Thoracic aorta (tissue), 2 donors: ENCODE results near the gene ALB. TPM values are rescaled to one million over a fixed set of nuclear protein-coding genes. Genes with fewer than 3 reads are reported as not detected.

Experiments used
- ATAC-seq: fragments of 150-250 bp; one replicate; pipeline ENCODE4 v1.8.0; 2017; ENCODE audit warnings: low read depth; ENCODE audit not compliant: insufficient number of reproducible peaks, low FRiP score
- DNase-seq: peaks from one replicate; pipeline ENCODE4 v3.0.0-alpha.2; 2020; ENCODE audit warnings: low spot score
- H3K27ac ChIP-seq, 2 donors: fragments of 200-600 bp; sonication (generic); 1 replicate in 1 of 2; 2 replicates in 1 of 2; pipeline ENCODE4 v1.5.1; 2016; ENCODE audit warnings: mild to moderate bottlenecking in 2 of 2, moderate library complexity in 2 of 2
- H3K27me3 ChIP-seq: fragments of 200-600 bp; sonication (generic); replicated peaks from 2 replicates; pipeline ENCODE4 v1.6.0; 2016; ENCODE audit warnings: mild to moderate bottlenecking; ENCODE audit not compliant: insufficient read depth
- H3K36me3 ChIP-seq: fragments of 200-600 bp; sonication (generic); one replicate; pipeline ENCODE4 v1.5.1; 2016
- H3K4me1 ChIP-seq, 2 donors: fragments of 200-600 bp; sonication (generic); 1 replicate in 1 of 2; 2 replicates in 1 of 2; pipeline versions ENCODE4 v1.5.1 to v1.6.0; 2016; ENCODE audit warnings: low read depth in 2 of 2, mild to moderate bottlenecking in 1 of 2; ENCODE audit not compliant: control insufficient read depth in 1 of 2
- H3K4me3 ChIP-seq: fragments of 200-600 bp; sonication (generic); 2 replicates; pipeline ENCODE4 v1.5.1; 2016; ENCODE audit warnings: mild to moderate bottlenecking
- H3K9me3 ChIP-seq: fragments of 200-600 bp; sonication (generic); 2 replicates; pipeline ENCODE4 v1.5.1; 2016
- total RNA-seq, 2 donors: library from RNA; depleted of rRNA; stranded (reverse); fragments of >200 nt; gene quantifications; one replicate each; pipeline versions ENCODE4 v1.1.0 to v1.2.3, GENCODE V29; 2016
- TF ChIP-seq, protein P1 (sequence below): fragments of 200-600 bp; sonication (generic); IDR thresholded peaks from one replicate; pipeline ENCODE4 v1.5.1; 2019; ENCODE audit warnings: antibody characterized with exemption

The ALB gene
- total RNA-seq, 2 donors from 2014 or later, result not detected

DNA sequence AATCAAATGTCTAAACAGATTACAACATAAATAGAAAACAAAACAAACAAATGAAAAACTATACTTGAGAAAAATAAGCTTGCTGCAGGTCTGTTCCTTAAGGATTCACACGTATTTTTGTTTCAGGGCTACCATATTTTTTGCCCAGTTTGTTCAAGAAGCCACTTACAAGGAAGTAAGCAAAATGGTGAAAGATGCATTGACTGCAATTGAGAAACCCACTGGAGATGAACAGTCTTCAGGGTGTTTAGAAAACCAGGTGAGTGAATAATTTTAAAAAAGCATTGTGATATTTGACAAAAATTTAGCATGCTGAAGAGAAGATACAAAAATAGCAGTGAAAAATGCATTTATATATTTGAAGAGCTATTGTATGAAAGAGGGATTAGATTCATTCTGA lies 34.0 kb downstream of the ALB start:
- H3K27ac ChIP-seq, result no peak overlapping the region
- DNase-seq (no peak), ATAC-seq (no peak)
- TF ChIP-seq, protein P1, sequence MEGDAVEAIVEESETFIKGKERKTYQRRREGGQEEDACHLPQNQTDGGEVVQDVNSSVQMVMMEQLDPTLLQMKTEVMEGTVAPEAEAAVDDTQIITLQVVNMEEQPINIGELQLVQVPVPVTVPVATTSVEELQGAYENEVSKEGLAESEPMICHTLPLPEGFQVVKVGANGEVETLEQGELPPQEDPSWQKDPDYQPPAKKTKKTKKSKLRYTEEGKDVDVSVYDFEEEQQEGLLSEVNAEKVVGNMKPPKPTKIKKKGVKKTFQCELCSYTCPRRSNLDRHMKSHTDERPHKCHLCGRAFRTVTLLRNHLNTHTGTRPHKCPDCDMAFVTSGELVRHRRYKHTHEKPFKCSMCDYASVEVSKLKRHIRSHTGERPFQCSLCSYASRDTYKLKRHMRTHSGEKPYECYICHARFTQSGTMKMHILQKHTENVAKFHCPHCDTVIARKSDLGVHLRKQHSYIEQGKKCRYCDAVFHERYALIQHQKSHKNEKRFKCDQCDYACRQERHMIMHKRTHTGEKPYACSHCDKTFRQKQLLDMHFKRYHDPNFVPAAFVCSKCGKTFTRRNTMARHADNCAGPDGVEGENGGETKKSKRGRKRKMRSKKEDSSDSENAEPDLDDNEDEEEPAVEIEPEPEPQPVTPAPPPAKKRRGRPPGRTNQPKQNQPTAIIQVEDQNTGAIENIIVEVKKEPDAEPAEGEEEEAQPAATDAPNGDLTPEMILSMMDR, result no peak
- H3K36me3 ChIP-seq, result no peaks in the 10 kb centered on the region
- H3K4me1 ChIP-seq, result no peaks in the 10 kb centered on the region
- H3K4me3 ChIP-seq, result no peak overlapping the region
- H3K27me3 ChIP-seq, result no peaks in the 10 kb centered on the region
- H3K9me3 ChIP-seq, result no peaks in the 10 kb centered on the region

DNA sequence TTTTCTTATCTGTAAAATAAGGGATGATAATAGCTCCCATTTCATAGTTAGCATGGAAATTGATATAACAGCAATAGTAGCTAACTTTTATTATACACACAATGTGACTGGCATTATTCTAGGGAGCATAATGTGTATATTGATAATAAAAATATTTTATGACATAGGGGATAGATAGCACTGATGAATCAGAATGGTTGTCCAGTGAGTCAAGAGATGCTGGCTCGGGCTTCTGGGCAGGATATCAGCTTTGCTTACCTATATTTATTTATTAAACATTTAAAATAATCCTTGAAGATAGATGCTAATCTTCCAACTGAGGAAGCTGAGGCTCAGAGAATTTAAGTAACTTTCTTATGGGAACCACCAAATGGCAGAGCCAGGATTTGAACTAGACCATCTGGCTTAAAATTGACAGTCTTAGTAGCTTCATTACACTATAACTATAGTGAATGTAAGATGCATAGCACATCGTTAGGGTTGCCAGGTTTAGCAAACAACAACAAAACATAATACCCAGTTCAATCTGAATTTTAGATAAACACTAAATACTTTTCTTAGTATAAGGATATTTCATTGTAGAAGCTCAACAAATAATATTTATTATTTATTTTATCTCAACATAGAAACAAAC lies 34.6 kb downstream of the ALB start:
- TF ChIP-seq, protein P1, result no peak
- Histone ChIP-seq H3K36me3 (no peaks in the 10 kb centered on the region), H3K4me1 (no peaks in the 10 kb centered on the region), H3K27me3 (no peaks in the 10 kb centered on the region), H3K9me3 (no peaks in the 10 kb centered on the region), H3K27ac (no peak overlapping the region), H3K4me3 (no peak overlapping the region)
- ATAC-seq (no peak), DNase-seq (no peak)

DNA sequence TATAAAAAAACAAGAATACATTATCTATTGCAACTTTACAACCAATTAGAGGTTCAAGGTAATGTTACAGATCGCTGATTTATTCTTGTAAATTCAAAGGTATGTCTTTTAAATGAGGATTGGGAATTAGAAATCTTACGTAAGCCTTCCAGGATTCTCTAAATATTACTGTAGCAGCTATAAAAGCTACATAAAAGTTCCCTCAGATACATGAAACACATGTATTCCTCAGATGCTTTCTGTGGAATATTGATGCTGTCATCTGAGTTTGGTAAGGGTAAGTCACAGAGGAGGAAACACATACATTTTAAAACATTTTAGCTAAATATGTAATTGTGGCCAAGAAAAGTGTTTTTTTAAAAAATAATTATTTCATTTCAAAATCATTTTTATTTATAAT lies 35.4 kb downstream of the ALB start:
- no peaks in the 10 kb centered on the region for H3K36me3 ChIP-seq
- H3K4me3 ChIP-seq, result no peak overlapping the region
- H3K4me1 ChIP-seq, result no peaks in the 10 kb centered on the region
- DNase-seq (no peak), ATAC-seq (no peak)
- no peaks in the 10 kb centered on the region for H3K9me3 ChIP-seq
- no peak overlapping the region for H3K27ac ChIP-seq
- no peaks in the 10 kb centered on the region for H3K27me3 ChIP-seq
- TF ChIP-seq, protein P1, result no peak

DNA sequence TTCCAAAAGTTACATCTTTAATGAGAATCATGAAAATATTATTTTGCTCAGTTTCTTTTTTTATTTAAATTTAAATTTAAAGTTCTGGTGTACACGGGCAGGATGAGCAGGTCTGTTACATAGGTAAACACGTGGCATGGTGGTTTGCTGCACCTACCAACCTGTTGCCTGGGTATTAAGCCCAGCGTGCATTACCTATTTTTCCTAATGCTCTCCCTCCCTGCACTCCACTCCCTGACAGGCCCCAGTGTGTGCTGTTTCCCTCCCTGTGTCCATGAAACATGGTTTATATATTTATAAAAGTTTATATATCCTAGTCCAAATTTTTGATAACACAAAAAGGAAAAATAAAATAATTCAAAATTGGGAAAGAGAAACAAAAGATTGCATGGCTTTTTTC lies 35.9 kb downstream of the ALB start:
- ATAC-seq (no peak), DNase-seq (no peak)
- H3K4me3 ChIP-seq, result no peak overlapping the region
- no peaks in the 10 kb centered on the region for H3K27me3 ChIP-seq
- H3K36me3 ChIP-seq, result no peaks in the 10 kb centered on the region
- H3K9me3 ChIP-seq, result no peaks in the 10 kb centered on the region
- TF ChIP-seq, protein P1, result no peak
- no peaks in the 10 kb centered on the region for H3K4me1 ChIP-seq
- H3K27ac ChIP-seq, result no peak overlapping the region

DNA sequence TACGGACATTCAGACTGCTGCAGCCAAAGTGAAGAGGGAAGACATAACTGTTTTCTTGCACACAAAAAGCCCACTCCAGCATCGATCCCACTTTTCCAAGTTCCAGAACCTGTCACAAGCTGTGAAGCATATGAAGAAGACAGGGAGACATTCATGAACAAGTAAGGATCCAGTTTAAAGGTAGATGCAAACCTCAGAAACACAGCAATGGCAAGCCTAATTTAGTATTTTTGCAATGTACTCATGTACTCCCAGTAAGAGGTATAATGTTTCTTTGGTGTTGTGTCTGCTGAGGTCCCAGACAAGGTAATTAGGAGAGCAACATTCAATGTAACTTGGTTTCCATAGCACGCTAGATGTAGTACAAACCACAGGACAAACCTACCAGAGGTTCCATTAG lies 36.6 kb downstream of the ALB start:
- ATAC-seq, result no peak
- DNase-seq, result no peak
- no peak overlapping the region for H3K4me3 ChIP-seq
- TF ChIP-seq, protein P1, result no peak
- no peaks in the 10 kb centered on the region for H3K4me1 ChIP-seq
- no peaks in the 10 kb centered on the region for H3K36me3 ChIP-seq
- H3K27me3 ChIP-seq, result no peaks in the 10 kb centered on the region
- H3K27ac ChIP-seq, result no peak overlapping the region
- no peaks in the 10 kb centered on the region for H3K9me3 ChIP-seq
